SU-DHL-6 (cell line): ENCODE measurements around the gene TM9SF4.

Experiments used
- H2AFZ ChIP-seq: fragments of 200-600 bp; sonication (generic); 2 replicates; pipeline ENCODE4 v1.6.1; 2014; ENCODE audit warnings: low read depth, mild to moderate bottlenecking, moderate library complexity, mixed read lengths, antibody characterized with exemption, low read length; ENCODE audit not compliant: severe bottlenecking
- H3F3A ChIP-seq: fragments of 200-600 bp; shearing (Covaris generic); 2 replicates; pipeline ENCODE4 v1.6.0; 2016; ENCODE audit warnings: antibody characterized with exemption, mild to moderate bottlenecking; ENCODE audit not compliant: insufficient read depth
- H3K27ac ChIP-seq: fragments of 200-600 bp; sonication (generic); 2 replicates; pipeline ENCODE4 v1.5.1; 2016; ENCODE audit warnings: low read depth, mild to moderate bottlenecking, low read length, moderate library complexity, mixed read lengths
- H3K27me3 ChIP-seq: fragments of 200-600 bp; sonication (generic), shearing (Covaris generic); 2 replicates; pipeline ENCODE4 v1.6.0; 2014; ENCODE audit warnings: mild to moderate bottlenecking, low read length
- H3K36me3 ChIP-seq: fragments of 200-600 bp; sonication (generic); 2 replicates; pipeline ENCODE4 v1.6.1; 2014; ENCODE audit warnings: mild to moderate bottlenecking, low read length, mixed read lengths
- H3K4me2 ChIP-seq: fragments of 300-600, 200-600 bp; shearing (Covaris generic), sonication (generic); 2 replicates; pipeline ENCODE4 v1.6.0; 2014; ENCODE audit warnings: low read length, low read depth, mild to moderate bottlenecking; ENCODE audit not compliant: poor library complexity, severe bottlenecking
- H3K4me3 ChIP-seq: fragments of 200-600 bp; sonication (generic); 2 replicates; pipeline ENCODE4 v1.5.1; 2014; ENCODE audit warnings: antibody characterized with exemption, low read length, mild to moderate bottlenecking, mixed read lengths; ENCODE audit not compliant: insufficient read depth, poor library complexity, severe bottlenecking
- H3K79me2 ChIP-seq: fragments of 200-600 bp; sonication (generic); 2 replicates; pipeline ENCODE4 v1.6.1; 2014; ENCODE audit warnings: mild to moderate bottlenecking, low read length, moderate library complexity; ENCODE audit not compliant: insufficient read depth
- H3K9ac ChIP-seq: fragments of 200-600 bp; sonication (generic); 2 replicates; pipeline ENCODE4 v1.7.0; 2014; ENCODE audit warnings: mild to moderate bottlenecking, low read length
- H3K9me2 ChIP-seq: fragments of 200-600 bp; sonication (generic); replicated peaks from 2 replicates; pipeline ENCODE4 v1.6.1; 2014; ENCODE audit warnings: low read length; ENCODE audit not compliant: insufficient read depth
- H3K9me3 ChIP-seq: fragments of 200-600 bp; sonication (generic); 2 replicates; pipeline ENCODE4 v1.6.1; 2014; ENCODE audit warnings: low read length, mixed read lengths; ENCODE audit not compliant: insufficient read depth
- H4K20me1 ChIP-seq: fragments of 200-600 bp; sonication (generic); 2 replicates; pipeline ENCODE4 v1.6.1; 2014; ENCODE audit warnings: low read depth, mild to moderate bottlenecking, antibody characterized with exemption, low read length, moderate library complexity, mixed read lengths
- EZH2phosphoT487 ChIP-seq: fragments of 200-600 bp; sonication (generic), shearing (Covaris generic); conservative IDR thresholded peaks from 2 replicates; pipeline ENCODE4 v1.6.1; 2018; ENCODE audit warnings: mild to moderate bottlenecking, antibody characterized with exemption, low read length, moderate library complexity, mixed read lengths
- TF ChIP-seq, protein P1 (sequence below): fragments of 200-600 bp; sonication (generic); IDR thresholded peaks from one replicate; pipeline ENCODE4 v1.5.1; 2017; ENCODE audit warnings: antibody characterized with exemption, mild to moderate bottlenecking, low read length, moderate library complexity; ENCODE audit not compliant: insufficient read depth, poor library complexity, severe bottlenecking

The TM9SF4 gene

GRCh38 chr20:32125506-32125905 lies 16.0 kb downstream of the TM9SF4 start:
- TF ChIP-seq EZH2phosphoT487: no peak
- TF ChIP-seq, protein P1, sequence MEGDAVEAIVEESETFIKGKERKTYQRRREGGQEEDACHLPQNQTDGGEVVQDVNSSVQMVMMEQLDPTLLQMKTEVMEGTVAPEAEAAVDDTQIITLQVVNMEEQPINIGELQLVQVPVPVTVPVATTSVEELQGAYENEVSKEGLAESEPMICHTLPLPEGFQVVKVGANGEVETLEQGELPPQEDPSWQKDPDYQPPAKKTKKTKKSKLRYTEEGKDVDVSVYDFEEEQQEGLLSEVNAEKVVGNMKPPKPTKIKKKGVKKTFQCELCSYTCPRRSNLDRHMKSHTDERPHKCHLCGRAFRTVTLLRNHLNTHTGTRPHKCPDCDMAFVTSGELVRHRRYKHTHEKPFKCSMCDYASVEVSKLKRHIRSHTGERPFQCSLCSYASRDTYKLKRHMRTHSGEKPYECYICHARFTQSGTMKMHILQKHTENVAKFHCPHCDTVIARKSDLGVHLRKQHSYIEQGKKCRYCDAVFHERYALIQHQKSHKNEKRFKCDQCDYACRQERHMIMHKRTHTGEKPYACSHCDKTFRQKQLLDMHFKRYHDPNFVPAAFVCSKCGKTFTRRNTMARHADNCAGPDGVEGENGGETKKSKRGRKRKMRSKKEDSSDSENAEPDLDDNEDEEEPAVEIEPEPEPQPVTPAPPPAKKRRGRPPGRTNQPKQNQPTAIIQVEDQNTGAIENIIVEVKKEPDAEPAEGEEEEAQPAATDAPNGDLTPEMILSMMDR: no peak
- Histone ChIP-seq H3K9me2 (no peaks in the 10 kb centered on the region), H3K27ac (no peak overlapping the region), H3K79me2 (peaks cover 63% of the 10 kb centered on the region), H2AFZ (no peak overlapping the region), H3K9ac (no peak overlapping the region), H3K27me3 (no peaks in the 10 kb centered on the region), H4K20me1 (peaks cover 4% of the 10 kb centered on the region; the same call in 1 of the 2 replicates), H3K4me3 (no peak overlapping the region), H3K4me2 (no peak overlapping the region), H3F3A (no peaks in the 10 kb centered on the region), H3K9me3 (no peaks in the 10 kb centered on the region), H3K36me3 (0 out of 2 replicates have a peak, but pooled peaks cover 2% of the 10 kb centered on the region)

DNA sequence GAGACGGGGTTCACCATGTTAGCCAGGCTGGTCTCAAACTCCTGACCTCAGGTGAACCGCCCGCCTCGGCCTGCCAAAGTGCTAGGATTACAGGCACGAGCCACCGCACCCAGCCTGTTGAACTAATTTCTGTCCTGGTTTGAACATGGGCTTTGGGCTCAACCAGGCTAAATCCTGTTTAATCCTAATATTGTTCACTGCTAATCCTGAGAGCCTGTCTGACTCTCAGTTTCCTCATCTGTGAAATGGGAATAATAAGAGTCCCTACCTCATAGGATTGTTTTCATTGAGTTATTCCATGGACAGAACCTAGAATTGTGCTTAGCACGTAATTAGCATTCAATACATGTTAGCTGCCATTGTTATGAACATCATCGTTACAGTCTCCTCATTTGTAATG lies 17.4 kb downstream of the TM9SF4 start:
- 0 out of 2 replicates have a peak, but pooled peaks cover 2% of the 10 kb centered on the region for H3K36me3 ChIP-seq
- H3K9me3 ChIP-seq: no peaks in the 10 kb centered on the region
- peaks cover 72% of the 10 kb centered on the region for H3K79me2 ChIP-seq
- no peaks in the 10 kb centered on the region for H3F3A ChIP-seq
- peaks cover 4% of the 10 kb centered on the region; the same call in 1 of the 2 replicates for H4K20me1 ChIP-seq
- H2AFZ ChIP-seq: no peak overlapping the region
- H3K9me2 ChIP-seq: no peaks in the 10 kb centered on the region
- H3K9ac ChIP-seq: no peak overlapping the region
- no peak overlapping the region for H3K27ac ChIP-seq
- TF ChIP-seq, protein P1: no peak
- no peak for TF ChIP-seq EZH2phosphoT487
- no peaks in the 10 kb centered on the region for H3K27me3 ChIP-seq
- H3K4me3 ChIP-seq: no peak overlapping the region
- no peak overlapping the region for H3K4me2 ChIP-seq

GRCh38 chr20:32127347-32127746 lies 17.8 kb downstream of the TM9SF4 start:
- no peak for TF ChIP-seq EZH2phosphoT487
- Histone ChIP-seq H3F3A (no peaks in the 10 kb centered on the region), H3K36me3 (0 out of 2 replicates have a peak, but pooled peaks cover 2% of the 10 kb centered on the region), H2AFZ (no peak overlapping the region), H3K4me2 (no peak overlapping the region), H3K9ac (no peak overlapping the region), H4K20me1 (peaks cover 4% of the 10 kb centered on the region; the same call in 1 of the 2 replicates), H3K9me2 (no peaks in the 10 kb centered on the region), H3K4me3 (no peak overlapping the region), H3K79me2 (peaks cover 76% of the 10 kb centered on the region), H3K27me3 (no peaks in the 10 kb centered on the region), H3K9me3 (no peaks in the 10 kb centered on the region), H3K27ac (no peak overlapping the region)

- H3F3A ChIP-seq: no peaks in the 10 kb centered on the region
- H3K36me3 ChIP-seq: 0 out of 2 replicates have a peak, but pooled peaks cover 2% of the 10 kb centered on the region
- no peak overlapping the region for H3K4me2 ChIP-seq
- H3K79me2 ChIP-seq: peaks cover 83% of the 10 kb centered on the region
- TF ChIP-seq EZH2phosphoT487: no peak
- TF ChIP-seq, protein P1: no peak
- no peak overlapping the region for H2AFZ ChIP-seq
- no peak overlapping the region for H3K4me3 ChIP-seq
- no peak overlapping the region for H3K9ac ChIP-seq
- no peaks in the 10 kb centered on the region for H3K27me3 ChIP-seq
- H3K27ac ChIP-seq: no peak overlapping the region
- H3K9me3 ChIP-seq: no peaks in the 10 kb centered on the region
- no peaks in the 10 kb centered on the region for H3K9me2 ChIP-seq
- H4K20me1 ChIP-seq: peaks cover 4% of the 10 kb centered on the region; the same call in 1 of the 2 replicates
Measured at GRCh38 chr20:32128167-32128566, 18.7 kb downstream of the TM9SF4 start.
